Amniotic stem cell (primary cell): ENCODE measurements around the gene AP3S2.
A peak's percentile ranks its signal among the peaks of the same experiment; 100 is the strongest.
"Not testable (repeated sequence)": the region's sequence is repeated elsewhere in the genome, so short reads cannot be mapped to it uniquely, and the experiment has no call there.

ENCODE experiments used
- DNase-seq: peaks from one replicate; lab custom pipeline; 2025; lab: John Stamatoyannopoulos, UW

The AP3S2 gene

DNA sequence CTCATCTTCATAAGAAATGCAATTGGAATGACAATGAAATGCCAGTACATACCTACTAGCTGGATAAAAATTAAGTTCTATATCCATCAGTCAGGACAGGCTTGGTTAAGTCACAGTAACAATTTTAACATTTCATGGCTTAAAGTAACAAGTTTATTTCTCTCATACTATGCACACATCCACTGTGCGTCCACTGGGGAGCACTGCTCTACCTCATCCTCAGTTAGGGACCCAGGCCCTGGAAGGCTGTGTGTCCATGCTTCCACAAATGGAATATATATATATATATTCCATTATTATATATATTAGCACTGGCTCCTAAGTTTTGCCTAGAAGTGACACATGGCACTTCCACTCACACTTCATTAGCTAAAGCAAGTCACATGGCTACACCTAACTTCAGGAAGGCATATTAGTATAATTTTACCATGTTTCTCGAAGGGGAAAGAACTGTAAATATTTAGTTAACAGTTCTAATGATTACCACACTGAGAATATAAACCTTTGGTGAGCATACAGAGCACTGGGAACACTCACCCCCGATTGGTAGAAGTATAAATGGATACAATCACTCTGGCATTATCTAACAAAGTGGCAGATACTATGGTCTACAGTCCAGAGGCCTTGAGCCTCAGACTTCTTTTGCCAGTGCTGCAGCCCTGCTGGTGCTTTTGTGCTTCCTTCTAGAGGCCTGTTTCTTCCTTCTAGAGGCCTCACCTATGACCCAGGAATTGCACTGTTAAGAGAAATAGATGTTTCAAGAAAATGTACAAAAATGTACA lies 28.6 kb downstream of the AP3S2 start:
- no peak for DNase-seq

DNA sequence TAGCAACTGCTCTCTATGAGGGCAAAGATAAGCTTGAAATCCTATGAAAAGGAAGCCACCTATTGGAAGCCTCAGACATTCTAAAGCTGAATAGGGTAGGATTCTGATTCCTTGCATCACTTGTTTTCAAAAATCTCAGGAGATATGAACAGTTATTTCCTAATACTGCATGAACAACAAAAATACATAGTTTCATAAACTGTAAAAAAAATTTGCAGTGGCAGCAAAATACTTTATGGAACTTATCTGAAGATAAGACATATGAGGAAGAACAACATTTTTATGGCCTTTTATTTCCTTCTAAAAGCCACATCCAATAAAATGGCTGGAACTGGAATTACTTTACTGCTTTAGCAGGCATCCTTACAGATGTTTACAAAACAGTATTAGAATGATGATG lies 29.9 kb downstream of the AP3S2 start:
- no peak for DNase-seq

DNA sequence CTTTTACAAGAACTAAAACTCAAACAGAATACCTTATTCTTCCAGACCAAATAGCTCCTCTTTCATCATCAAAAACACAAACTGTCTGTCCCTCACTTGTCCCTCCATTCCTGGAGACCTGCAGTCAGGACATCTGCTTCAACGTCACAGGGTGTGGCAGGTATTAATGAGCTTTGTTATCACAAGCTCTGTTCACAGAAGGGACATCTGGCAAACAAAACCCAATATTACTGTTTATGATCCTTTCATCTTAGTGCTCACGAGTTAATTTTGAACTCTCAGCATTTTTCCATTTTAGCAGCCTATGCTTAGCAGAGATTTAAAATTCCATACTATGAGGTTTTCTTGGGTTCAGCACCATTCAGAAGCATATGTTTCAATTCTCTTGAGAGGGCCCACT lies 32.9 kb downstream of the AP3S2 start:
- DNase-seq = no peak

DNA sequence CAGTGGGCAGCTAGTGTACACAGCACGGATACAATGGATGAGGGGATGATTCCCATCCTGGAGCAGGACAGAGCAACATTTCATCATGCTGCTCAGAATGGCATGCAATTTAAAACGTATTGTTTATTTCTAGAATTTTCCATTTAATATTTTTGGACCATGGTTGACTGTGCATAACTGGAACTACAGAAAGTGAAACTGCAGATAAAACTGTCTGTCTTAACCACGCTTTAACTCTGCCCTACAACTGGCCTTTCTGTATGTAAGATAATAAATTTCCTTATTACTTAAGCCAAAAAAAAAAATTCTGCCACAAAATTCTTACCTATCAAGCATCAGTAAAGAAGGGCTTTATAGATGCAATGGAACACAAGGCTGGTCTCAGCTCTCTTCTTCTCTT lies 33.4 kb downstream of the AP3S2 start:
- no peak for DNase-seq

GRCh38 chr15:89858661-89859458 lies 34.9 kb downstream of the AP3S2 start:
- DNase-seq = no peak

DNA sequence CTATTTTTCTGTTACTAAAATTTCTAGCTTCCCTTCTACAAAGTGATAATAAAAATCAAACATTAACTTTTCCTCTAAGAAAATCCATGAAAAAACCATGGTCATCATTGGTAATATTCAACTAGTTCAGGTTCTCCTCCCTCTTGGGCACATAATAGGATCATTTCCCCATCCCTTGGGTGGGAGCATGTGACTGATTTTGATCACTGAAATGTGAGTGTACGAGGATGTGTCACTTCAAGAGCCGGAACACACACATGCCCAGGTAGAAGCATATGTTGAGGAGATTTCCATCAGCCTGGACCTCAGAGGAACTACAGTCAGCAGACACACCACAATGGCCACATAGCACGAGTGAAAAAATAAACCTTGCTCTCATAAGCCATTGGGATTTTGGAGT lies 36.1 kb downstream of the AP3S2 start:
- no peak for DNase-seq

GRCh38 chr15:89855948-89856347 lies 37.8 kb downstream of the AP3S2 start:
- no peak for DNase-seq

DNA sequence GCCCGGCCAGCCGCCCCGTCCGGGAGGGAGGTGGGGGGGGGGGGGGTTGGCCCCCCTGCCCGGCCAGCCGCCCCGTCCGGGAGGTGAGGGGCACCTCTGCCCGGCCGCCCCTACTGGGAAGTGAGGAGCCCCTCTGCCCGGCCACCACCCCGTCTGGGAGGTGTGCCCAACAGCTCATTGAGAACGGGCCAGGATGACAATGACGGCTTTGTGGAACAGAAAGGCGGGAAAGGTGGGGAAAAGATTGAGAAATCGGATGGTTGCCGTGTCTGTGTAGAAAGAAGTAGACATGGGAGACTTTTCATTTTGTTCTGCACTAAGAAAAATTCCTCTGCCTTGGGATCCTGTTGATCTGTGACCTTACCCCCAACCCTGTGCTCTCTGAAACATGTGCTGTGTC lies 38.9 kb downstream of the AP3S2 start:
- DNase-seq = not testable (repeated sequence)

DNA sequence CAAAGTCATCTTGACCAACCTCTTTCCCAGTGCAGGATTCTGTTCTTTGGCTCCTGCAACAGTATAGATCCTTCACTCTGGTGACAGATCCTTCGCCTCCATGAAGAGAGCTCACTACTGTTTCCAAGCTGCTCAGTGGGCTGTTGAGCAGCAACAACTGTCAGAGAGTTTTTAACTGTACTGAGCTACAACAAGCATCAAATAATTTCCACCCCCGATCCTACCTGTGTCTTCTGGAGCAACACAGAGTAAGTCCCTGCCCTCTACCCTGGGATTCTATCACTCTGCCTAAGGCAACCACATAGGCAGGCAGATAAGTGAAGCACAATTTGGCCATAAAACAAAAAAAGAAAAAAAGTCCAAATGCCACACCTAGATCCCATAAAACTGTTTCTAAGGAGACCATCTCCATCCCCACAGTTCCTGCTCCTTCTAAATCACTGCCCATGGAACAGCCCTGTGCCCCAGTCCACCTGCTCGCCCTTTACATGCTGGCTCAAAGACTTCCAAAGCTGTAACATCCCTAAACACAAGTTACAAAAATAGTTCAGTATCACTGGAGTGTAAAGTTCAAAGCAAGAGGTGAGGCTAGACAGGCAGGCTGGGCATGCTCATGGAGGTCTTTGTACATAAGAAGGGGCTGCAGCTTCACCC lies 41.3 kb downstream of the AP3S2 start:
- DNase-seq = no peak

DNA sequence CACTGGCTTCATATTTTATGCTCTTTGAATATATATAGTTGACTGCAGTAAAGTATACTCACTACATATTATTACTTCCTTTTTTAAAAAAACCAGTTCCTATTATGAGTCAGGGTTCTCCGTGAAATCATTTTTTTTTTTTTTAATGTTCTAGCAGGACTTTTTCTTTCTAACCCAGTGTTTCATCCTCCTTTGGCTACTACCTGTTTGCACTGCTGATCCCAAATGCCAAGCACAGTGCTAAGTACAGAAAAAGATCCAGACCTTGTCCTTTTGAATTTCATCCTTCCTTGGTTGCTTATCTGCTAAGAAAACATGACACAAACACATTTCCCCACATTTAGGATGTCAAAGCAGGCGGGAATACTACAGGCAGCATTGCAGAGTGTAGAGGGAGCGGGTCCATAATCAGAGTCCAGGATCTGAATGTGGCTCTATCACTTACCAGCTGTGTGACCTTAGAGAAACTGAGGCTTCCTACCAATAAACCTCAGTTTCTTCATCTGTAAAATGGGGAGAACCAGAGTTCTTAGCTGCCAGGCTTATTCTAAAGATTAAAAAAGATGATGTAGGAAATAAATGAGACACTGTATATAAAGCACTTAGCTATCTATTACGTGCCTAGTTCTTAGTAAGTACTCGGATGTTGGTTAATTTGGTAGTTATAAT lies 42.0 kb downstream of the AP3S2 start:
- DNase-seq = no peak

- no peak for DNase-seq
These were observed 44.9 kb downstream of the AP3S2 start for GRCh38 chr15:89848970-89849292.

- no peak for DNase-seq
These were observed 46.7 kb downstream of the AP3S2 start for GRCh38 chr15:89847101-89847500.

GRCh38 chr15:89845305-89845893 lies 48.4 kb downstream of the AP3S2 start:
- no peak for DNase-seq

DNA sequence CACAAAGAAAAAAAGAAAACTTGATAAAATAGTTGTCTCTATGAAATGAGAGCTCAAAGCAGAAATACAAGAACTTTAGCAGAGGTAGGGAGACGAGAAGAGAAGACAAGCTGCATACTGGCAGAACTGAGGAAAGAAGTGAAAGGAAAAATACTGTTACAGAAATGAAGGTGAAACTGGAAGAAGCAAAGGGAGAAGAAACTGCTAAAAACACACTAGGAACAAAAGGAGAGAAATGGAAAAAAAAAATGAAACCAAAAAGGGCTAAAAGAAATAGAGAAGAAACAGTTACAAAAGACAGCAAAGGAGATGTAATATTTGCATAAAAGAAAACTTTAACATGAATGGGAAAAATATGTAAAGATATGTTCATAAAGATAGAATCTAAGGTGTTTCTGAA lies 51.8 kb downstream of the AP3S2 start:
- no peak for DNase-seq

- DNase-seq = no peak
These were observed 52.5 kb downstream of the AP3S2 start for GRCh38 chr15:89841306-89841705.

DNA sequence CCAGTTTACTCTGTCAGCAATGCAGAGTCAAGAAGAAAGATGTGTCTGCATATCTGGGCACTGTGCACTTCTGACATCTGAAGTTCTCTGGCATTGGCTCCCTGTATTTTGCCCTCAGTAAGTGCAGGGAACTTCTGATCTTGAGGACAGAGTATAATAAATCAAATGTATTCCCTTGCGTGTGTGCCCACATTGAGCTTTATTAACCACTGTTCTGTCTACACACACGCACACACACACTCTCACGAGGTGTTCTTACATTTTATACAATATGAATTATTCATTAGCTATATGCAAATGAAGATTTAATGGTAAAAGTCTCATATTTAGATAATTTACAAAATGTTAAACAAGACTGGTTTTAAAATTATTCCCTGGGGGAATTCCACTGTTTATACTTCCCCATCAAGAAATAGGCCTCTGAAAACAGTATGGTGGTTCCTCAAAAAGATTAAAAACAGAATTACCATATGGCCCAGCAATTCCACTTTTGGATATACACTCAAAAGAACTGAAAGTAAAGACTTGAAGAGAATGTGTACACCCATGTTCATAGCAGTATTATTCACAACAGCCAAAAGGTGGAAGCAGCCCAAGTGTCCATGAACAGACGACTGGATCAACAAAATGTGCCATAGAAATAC lies 54.5 kb downstream of the AP3S2 start:
- no peak for DNase-seq

- DNase-seq = no peak
These were observed 56.0 kb downstream of the AP3S2 start for GRCh38 chr15:89837830-89838178.

DNA sequence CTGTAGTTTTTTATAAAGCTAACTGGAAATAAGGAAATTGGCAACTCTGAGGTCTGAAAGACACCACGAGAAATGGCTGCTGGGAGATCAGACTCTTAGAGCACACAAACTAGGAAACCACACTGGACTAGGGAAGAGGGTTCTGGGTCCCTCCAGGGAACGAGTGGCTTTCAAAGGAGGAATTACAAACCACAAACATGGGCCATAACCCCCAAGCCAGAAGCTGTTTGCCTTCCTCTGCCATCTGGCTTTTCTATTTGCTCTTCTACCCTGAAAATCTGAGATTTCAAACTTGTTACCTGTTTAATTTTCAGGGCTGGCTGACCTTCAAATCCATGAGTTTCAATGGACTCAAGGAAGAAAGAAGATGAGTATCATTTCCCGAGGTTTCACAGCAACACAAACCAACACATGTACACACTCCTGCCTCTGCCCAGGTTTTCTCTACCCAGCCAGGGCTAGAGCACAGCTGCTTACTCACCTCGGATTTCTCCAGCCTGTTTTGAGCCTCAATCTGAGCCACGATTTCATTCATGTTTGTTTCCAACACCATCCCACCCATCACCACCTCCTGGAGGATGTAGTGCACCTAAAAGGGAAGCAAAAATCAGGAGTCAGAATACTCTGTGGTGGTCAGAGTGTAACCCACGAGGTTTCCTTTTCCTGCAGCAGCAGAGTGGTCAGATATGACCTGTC lies 56.5 kb downstream of the AP3S2 start:
- DNase-seq = no peak

DNA sequence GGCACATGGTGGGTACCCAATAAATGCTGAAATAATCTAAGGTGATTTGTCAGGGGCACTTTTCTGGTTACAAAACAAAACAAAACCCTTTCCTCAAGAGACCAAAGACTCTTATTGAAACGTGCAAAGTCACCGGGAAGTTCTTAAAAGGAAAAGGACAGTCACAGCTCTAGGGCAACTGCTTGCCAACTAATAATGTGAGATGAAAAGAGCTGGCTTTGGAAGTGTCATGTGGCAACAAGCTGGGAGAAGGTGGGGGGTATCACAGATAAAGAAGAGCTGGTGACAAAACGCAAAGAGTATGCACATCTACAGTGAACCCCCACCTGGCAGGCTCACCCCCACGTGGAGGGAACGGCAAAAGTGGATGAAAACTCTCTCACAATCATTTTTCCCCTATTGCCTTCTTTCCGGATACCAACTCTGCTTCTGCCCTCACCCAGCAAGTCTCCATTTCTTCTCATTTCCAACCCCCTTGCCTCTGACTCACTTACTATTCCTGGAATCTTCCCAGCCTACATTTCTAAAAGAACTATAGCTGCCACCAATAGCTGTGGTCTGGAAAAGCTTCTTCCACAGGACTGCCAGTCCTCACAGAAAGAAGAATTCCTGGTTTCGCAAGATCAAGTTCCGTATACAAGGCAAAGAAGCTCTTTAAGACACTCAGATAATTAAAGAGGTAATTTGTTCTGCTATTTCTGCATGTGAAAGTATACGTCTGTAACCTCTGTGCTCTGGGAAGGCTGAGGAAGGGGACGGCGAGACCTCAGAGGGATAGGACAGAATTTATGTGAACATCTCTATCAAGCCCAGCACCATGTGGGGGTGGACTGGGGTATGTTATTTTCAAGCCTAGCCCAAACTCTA lies 57.3 kb downstream of the AP3S2 start:
- peak; percentile 81 for DNase-seq

DNA sequence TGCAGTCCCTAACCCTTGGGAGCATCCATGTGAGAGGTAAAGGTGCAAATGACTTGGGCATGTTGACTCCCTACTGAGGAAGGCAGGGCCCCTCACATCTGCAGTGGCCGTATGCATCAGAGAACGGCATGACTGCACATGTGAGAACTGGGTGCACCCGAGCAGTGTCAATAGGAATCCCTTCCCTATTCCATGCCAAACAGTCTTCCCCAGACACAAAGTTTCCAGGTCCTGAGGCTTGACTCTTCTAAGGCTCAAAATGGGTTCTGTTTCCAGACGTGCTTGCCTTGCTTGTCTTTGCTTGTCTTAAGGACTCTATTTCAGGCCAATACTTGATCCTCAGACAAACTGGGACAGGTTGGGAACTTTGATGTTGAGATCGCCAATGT lies 58.6 kb downstream of the AP3S2 start:
- DNase-seq = no peak
